ENCODE data around the gene PIP5K1B. TPM values are rescaled to one million over a fixed set of nuclear protein-coding genes. Genes with fewer than 3 reads are reported as not detected.

Gene PIP5K1B
- total RNA-seq, 1 experiment from 2014 or later: 9.0 TPM

DNA sequence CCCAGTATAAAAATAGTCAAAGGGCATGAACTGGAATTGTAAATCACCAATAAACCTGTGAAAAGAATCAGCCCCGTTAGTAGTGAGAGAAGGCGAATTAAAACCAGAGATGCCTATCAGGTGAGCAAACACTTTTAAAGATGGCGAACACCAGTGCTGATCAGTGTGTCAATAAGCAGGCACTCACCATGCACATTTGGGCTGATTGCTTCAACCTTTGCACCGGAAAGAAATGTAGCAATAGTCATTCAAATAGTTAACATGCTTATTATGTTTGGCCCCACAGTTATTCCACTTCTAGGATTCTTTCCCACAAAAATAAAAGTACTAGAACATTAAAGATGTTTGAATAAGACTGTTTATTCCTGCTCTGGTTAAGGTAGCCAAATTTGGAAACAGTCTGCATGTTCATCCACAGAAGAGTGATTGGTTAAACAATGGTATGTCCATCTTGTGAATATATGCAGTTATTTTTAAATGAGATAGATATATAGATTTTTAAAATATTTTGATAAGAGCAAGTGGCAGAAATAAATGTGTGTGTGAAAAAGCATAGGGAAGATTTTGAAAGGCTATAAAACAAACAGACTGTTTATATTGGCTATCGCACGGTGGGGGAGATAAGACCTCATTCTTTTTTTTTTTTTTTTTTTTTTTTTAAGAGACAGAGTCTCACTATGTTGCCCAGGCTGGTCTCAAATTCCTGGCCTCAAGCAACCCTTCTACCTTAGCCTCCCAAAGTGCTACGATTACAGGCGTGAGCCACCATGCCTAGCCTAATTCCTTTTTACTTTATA lies 112.2 kb downstream of the PIP5K1B start:
- Mint-ChIP-seq H3K36me3 (ENCODE audit: insufficient read depth, unreplicated experiment) (no peaks in the 10 kb centered on the region), H3K4me3 (ENCODE audit: low read depth, unreplicated experiment) (no peak overlapping the region), H3K27me3 (ENCODE audit: unreplicated experiment) (no peaks in the 10 kb centered on the region), H3K9me3 (ENCODE audit: low read depth, unreplicated experiment) (no peaks in the 10 kb centered on the region), H3K27ac (ENCODE audit: unreplicated experiment) (no peak overlapping the region), H3K4me1 (ENCODE audit: low read depth, unreplicated experiment) (no peaks in the 10 kb centered on the region)
- no peak for DNase-seq
- intact Hi-C loops (cut with micrococcal nuclease; ENCODE audit: unreplicated experiment): no loop called here
- no TSS peak for BruUV-seq (replicated peaks)
- TF ChIP-seq, protein P1, sequence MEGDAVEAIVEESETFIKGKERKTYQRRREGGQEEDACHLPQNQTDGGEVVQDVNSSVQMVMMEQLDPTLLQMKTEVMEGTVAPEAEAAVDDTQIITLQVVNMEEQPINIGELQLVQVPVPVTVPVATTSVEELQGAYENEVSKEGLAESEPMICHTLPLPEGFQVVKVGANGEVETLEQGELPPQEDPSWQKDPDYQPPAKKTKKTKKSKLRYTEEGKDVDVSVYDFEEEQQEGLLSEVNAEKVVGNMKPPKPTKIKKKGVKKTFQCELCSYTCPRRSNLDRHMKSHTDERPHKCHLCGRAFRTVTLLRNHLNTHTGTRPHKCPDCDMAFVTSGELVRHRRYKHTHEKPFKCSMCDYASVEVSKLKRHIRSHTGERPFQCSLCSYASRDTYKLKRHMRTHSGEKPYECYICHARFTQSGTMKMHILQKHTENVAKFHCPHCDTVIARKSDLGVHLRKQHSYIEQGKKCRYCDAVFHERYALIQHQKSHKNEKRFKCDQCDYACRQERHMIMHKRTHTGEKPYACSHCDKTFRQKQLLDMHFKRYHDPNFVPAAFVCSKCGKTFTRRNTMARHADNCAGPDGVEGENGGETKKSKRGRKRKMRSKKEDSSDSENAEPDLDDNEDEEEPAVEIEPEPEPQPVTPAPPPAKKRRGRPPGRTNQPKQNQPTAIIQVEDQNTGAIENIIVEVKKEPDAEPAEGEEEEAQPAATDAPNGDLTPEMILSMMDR (IDR thresholded peaks at IDR 0.05; ENCODE audit: unreplicated experiment): no peak
- CTCF ChIA-PET: interaction anchor here (0.7 kb wide), 1 partner anchor 249 kb away, joined by 5 read pairs; no protein-coding TSS in a partner anchor

DNA sequence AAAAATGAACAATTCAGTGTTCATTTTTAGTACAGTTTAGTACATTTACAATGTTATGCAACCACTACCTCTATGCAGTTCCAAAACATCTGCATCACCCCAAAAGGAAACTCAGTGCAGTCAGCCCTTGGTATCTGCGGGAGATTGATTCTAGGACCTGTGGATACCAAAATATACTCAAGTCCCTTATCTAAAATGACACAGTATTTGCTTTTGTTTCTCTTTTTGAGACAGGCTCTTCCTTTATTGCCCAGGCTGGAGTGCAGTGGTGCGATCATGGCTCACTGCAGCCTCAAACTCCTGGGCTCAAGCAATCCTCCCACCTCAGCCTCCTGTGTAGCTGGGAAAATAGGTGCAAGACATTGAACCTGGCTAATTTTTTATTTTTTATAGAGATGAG lies 114.0 kb downstream of the PIP5K1B start:
- H3K4me1 Mint-ChIP-seq (ENCODE audit: low read depth, unreplicated experiment): no peaks in the 10 kb centered on the region
- no peak overlapping the region for H3K4me3 Mint-ChIP-seq (ENCODE audit: low read depth, unreplicated experiment)
- TF ChIP-seq, protein P1 (IDR thresholded peaks at IDR 0.05; ENCODE audit: unreplicated experiment): no peak
- BruUV-seq (replicated peaks): no TSS peak
- H3K27me3 Mint-ChIP-seq (ENCODE audit: unreplicated experiment): no peaks in the 10 kb centered on the region
- no peaks in the 10 kb centered on the region for H3K36me3 Mint-ChIP-seq (ENCODE audit: insufficient read depth, unreplicated experiment)
- CTCF ChIA-PET: no interaction called here
- no peaks in the 10 kb centered on the region for H3K9me3 Mint-ChIP-seq (ENCODE audit: low read depth, unreplicated experiment)
- intact Hi-C loops (cut with micrococcal nuclease; ENCODE audit: unreplicated experiment): no loop called here
- H3K27ac Mint-ChIP-seq (ENCODE audit: unreplicated experiment): no peak overlapping the region
- DNase-seq: no peak

DNA sequence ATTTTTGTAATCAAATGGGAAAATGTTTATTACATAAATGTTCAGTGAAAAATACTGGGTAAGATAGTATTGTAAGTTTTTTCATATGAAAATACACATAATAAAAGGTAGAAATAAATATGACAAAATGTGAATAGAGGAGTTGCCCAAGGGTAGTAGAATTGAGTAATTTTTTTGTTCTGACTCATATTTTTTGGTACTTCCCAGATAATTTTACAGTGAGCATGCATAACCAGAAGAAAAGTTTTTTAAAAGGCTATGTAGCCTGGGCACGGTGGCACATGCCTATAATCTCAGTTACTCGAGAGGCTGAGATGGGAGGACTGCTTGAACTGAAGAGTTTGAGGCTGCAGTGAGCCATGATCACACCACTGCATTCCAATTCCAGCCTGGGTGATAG lies 116.9 kb downstream of the PIP5K1B start:
- intact Hi-C loops (cut with micrococcal nuclease; ENCODE audit: unreplicated experiment): no loop called here
- TF ChIP-seq, protein P1 (IDR thresholded peaks at IDR 0.05; ENCODE audit: unreplicated experiment): no peak
- CTCF ChIA-PET: no interaction called here
- Mint-ChIP-seq H3K27ac (ENCODE audit: unreplicated experiment) (no peak overlapping the region), H3K9me3 (ENCODE audit: low read depth, unreplicated experiment) (no peaks in the 10 kb centered on the region), H3K4me3 (ENCODE audit: low read depth, unreplicated experiment) (no peak overlapping the region), H3K27me3 (ENCODE audit: unreplicated experiment) (no peaks in the 10 kb centered on the region), H3K36me3 (ENCODE audit: insufficient read depth, unreplicated experiment) (no peaks in the 10 kb centered on the region), H3K4me1 (ENCODE audit: low read depth, unreplicated experiment) (no peaks in the 10 kb centered on the region)
- BruUV-seq (replicated peaks): no TSS peak
- DNase-seq: no peak

GRCh38 chr9:68822596-68823165 lies 117.6 kb downstream of the PIP5K1B start:
- Mint-ChIP-seq H3K4me1 (ENCODE audit: low read depth, unreplicated experiment) (no peaks in the 10 kb centered on the region), H3K27ac (ENCODE audit: unreplicated experiment) (no peak overlapping the region), H3K4me3 (ENCODE audit: low read depth, unreplicated experiment) (no peak overlapping the region), H3K9me3 (ENCODE audit: low read depth, unreplicated experiment) (no peaks in the 10 kb centered on the region), H3K36me3 (ENCODE audit: insufficient read depth, unreplicated experiment) (no peaks in the 10 kb centered on the region), H3K27me3 (ENCODE audit: unreplicated experiment) (no peaks in the 10 kb centered on the region)
- TF ChIP-seq, protein P1 (IDR thresholded peaks at IDR 0.05; ENCODE audit: unreplicated experiment): no peak
- no TSS peak for BruUV-seq (replicated peaks)
- no peak for DNase-seq
- intact Hi-C loops (cut with micrococcal nuclease; ENCODE audit: unreplicated experiment): no loop called here
- CTCF ChIA-PET: no interaction called here

Measured in Calu3 (cell line).